GM12875 (cell line): Measurements from ENCODE around the gene PTPRG.

Experiments used
- H3K4me3 ChIP-seq: one replicate; pipeline ENCODE4 v1.5.1; 2011; ENCODE audit warnings: low read depth, low read length, control low read depth
- CTCF ChIP-seq: IDR thresholded peaks from 2 replicates; pipeline ENCODE4 v1.5.1; 2011; ENCODE audit warnings: low read depth, mild to moderate bottlenecking, control low read depth, inconsistent platforms, low read length, moderate library complexity, borderline replicate concordance; ENCODE audit not compliant: insufficient read depth

The PTPRG gene

DNA sequence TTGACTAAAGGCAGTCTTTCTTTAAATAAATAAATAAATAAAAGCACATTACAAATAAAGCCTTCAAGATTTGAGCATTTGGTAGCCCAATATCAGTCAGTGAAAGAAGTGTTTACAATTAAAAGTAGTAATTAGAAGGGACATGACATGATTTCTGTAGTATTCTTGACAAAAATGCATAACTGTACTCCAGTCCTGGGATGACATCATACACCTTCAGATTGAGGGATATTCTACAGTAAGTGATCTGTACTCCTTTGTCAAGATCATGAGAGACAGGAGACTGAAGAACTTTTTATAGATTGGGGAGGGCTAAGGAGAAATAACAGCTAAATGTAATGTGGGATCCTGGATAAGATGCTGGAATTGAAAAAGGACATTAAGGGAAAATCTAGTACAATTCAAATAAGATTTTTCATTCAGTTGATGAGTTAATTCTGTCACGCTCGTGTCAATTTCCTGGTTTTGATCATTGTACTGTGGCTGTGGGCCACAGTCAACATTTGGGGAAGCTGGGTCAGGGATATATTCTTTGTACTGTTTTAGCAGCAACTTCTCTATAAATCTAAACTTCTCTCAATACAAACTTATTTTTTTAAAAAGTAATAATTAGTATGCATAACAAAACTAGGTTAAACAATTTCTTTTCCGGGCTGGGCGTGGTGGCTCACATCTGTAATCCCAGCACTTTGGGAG, 314.8 kb downstream of the PTPRG start:
- no peak overlapping the region for H3K4me3 ChIP-seq
- no peak for TF ChIP-seq CTCF

DNA sequence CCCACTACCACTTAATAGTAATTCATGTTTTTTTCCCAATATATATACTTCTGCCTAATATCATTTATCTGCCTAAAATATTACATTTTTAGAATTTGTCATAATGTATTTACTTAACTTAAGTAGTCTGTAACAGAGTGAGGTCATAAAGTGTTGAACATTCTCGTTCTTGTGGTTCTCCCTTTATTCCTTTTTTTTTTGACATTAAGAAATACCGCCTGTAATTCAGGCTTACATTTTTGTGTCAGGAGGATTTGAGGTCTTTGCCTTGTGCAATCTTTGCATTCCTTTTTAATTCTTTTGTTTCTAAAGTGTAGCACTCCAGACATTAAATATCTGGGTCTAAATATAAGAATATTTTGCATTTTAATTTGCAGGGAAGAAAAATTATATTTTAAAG, 315.4 kb downstream of the PTPRG start:
- no peak overlapping the region for H3K4me3 ChIP-seq
- TF ChIP-seq CTCF: no peak

DNA sequence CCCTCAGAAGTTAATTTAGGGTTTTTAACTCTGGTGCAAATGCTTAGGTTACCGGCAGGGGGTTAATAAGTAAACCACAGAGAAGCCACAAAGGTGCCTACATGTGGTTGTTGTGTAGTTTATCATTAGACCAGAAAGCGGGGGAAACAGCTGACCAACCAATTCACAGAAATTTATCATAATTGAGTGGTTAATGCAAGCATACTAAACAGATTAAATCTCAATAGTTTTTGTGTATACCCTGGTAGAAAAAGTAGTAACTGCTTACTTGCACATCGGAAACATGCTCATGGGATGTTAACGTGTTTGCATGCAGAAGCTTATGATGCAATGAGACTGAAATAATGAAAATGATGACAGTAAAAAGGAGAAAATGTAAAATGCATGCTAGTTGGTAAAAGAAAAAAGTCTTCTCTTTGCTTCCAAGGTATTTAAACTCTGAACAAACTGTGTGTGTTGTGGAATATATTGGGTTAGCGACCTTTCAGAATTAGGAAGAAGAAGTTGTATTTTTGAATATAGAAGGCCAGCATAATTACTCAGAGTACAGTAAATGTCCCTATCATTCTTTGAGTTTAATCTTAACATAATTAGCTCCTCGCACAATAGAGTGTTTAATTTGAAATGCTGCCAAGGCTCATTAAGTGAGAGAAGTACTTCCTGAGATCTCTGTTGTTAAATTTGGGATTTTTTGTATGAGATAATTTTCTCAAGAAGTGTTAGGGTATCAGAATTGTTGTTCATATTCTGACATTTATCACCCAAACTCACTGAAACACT, 316.2 kb downstream of the PTPRG start:
- H3K4me3 ChIP-seq: no peak overlapping the region
- TF ChIP-seq CTCF: 0 out of 2 replicates have a peak, but pooled peaks have one; percentile 13

GRCh38 chr3:61882253-61882652, 320.9 kb downstream of the PTPRG start:
- TF ChIP-seq CTCF: no peak
- H3K4me3 ChIP-seq: no peak overlapping the region

- TF ChIP-seq CTCF: no peak
These were observed 323.4 kb downstream of the PTPRG start for GRCh38 chr3:61884794-61885193.

GRCh38 chr3:61885414-61885813, 324.0 kb downstream of the PTPRG start:
- H3K4me3 ChIP-seq: no peak overlapping the region
- no peak for TF ChIP-seq CTCF

More at GRCh38 chr3:61884794-61885193, 323.4 kb downstream of the PTPRG start:
- no peak overlapping the region for H3K4me3 ChIP-seq

- no peak for TF ChIP-seq CTCF
- no peak overlapping the region for H3K4me3 ChIP-seq
These were observed 325.8 kb downstream of the PTPRG start for GRCh38 chr3:61887206-61887605.
